ENCODE results near the gene HOMER2. TPM values are rescaled to one million over a fixed set of nuclear protein-coding genes. Genes with fewer than 3 reads are reported as not detected.
"Not testable (repeated sequence)": the region's sequence is repeated elsewhere in the genome, so short reads cannot be mapped to it uniquely, and the experiment has no call there.

HOMER2 gene
- total and polyA plus RNA-seq, 2 experiments from 2014 or later: 10.8 to 23.9 TPM

- TF ChIP-seq REST (IDR thresholded peaks at IDR 0.05; ENCODE audit: unreplicated experiment) (no peak), STAT1 (IDR thresholded peaks at IDR 0.05; ENCODE audit: unreplicated experiment) (no peak), EZH2phosphoT487 (IDR thresholded peaks at IDR 0.05; ENCODE audit: unreplicated experiment) (no peak), JUNB (IDR thresholded peaks at IDR 0.05; ENCODE audit: unreplicated experiment) (no peak)
Observed at GRCh38 chr15:82943176-82943575, 9.3 kb downstream of the HOMER2 start (continued).

- H3K27ac ChIP-seq (ENCODE audit: low read depth): no peak overlapping the region
- no peaks in the 10 kb centered on the region for H3K36me3 ChIP-seq (ENCODE audit: insufficient read depth)
- TF ChIP-seq ZNF114 (CRISPR knock-in tag; IDR thresholded peaks at IDR 0.05) (no peak), NANOG (IDR thresholded peaks at IDR 0.05; ENCODE audit: borderline replicate concordance) (no peak), ETS1 (IDR thresholded peaks at IDR 0.05) (no peak)
- no peaks in the 10 kb centered on the region for H3F3A ChIP-seq (replicated peaks; ENCODE audit: low read depth)
- no peaks in the 10 kb centered on the region for H3K27me3 ChIP-seq (ENCODE audit: insufficient read depth)
- DNase-seq (ENCODE audit: low spot score) (no peak), ATAC-seq (no peak)
- no peaks in the 10 kb centered on the region; the same call in 1 of the 2 replicates for H3K79me2 ChIP-seq (replicated peaks; ENCODE audit: insufficient read depth)
- Mint-ChIP-seq H3K9me3 (no peaks in the 10 kb centered on the region), H3K27me3 (ENCODE audit: insufficient read depth, low read depth, poor library complexity) (peaks cover 5% of the 10 kb centered on the region), H3K4me1 (peaks cover 6% of the 10 kb centered on the region; the same call in 2 of the 3 replicates), H3K4me3 (no peak overlapping the region), H3K27ac (no peak overlapping the region), H3K36me3 (ENCODE audit: low read depth) (no peaks in the 10 kb centered on the region)
- H2AFZ ChIP-seq: no peak overlapping the region
- peaks cover 8% of the 10 kb centered on the region; the same call in 1 of the 2 replicates for H3K4me1 ChIP-seq (ENCODE audit: insufficient read depth)
- no peak overlapping the region for H3K4me3 ChIP-seq
- no peak overlapping the region for H3K4me2 ChIP-seq
- H4K20me1 ChIP-seq (replicated peaks; ENCODE audit: insufficient read depth): no peaks in the 10 kb centered on the region
- no peaks in the 10 kb centered on the region for H3K9me2 ChIP-seq (ENCODE audit: insufficient read depth)
Observed at GRCh38 chr15:82942691-82943090, 9.8 kb downstream of the HOMER2 start.

GRCh38 chr15:82939678-82940077 lies 12.8 kb downstream of the HOMER2 start:
- H3K9me2 ChIP-seq (ENCODE audit: insufficient read depth); DNase-seq (ENCODE audit: low spot score); H4K20me1 ChIP-seq (replicated peaks; ENCODE audit: insufficient read depth); H3K4me3 ChIP-seq; H3K27ac Mint-ChIP-seq; H3K9me3 Mint-ChIP-seq; H3K27me3 Mint-ChIP-seq (ENCODE audit: insufficient read depth, low read depth, poor library complexity); ATAC-seq; H3F3A ChIP-seq (replicated peaks; ENCODE audit: low read depth); H3K27ac ChIP-seq (ENCODE audit: low read depth); H3K4me2 ChIP-seq; H2AFZ ChIP-seq; H3K36me3 ChIP-seq (ENCODE audit: insufficient read depth); H3K4me3 Mint-ChIP-seq; H3K36me3 Mint-ChIP-seq (ENCODE audit: low read depth); H3K27me3 ChIP-seq (ENCODE audit: insufficient read depth); H3K4me1 ChIP-seq (ENCODE audit: insufficient read depth); H3K4me1 Mint-ChIP-seq; H3K79me2 ChIP-seq (replicated peaks; ENCODE audit: insufficient read depth): not testable (repeated sequence)

Measured in GM23338 (cell line).